ENCODE data around the gene DNA2.
"Not testable (repeated sequence)": the region's sequence is repeated elsewhere in the genome, so short reads cannot be mapped to it uniquely, and the experiment has no call there.

The DNA2 gene, protein sequence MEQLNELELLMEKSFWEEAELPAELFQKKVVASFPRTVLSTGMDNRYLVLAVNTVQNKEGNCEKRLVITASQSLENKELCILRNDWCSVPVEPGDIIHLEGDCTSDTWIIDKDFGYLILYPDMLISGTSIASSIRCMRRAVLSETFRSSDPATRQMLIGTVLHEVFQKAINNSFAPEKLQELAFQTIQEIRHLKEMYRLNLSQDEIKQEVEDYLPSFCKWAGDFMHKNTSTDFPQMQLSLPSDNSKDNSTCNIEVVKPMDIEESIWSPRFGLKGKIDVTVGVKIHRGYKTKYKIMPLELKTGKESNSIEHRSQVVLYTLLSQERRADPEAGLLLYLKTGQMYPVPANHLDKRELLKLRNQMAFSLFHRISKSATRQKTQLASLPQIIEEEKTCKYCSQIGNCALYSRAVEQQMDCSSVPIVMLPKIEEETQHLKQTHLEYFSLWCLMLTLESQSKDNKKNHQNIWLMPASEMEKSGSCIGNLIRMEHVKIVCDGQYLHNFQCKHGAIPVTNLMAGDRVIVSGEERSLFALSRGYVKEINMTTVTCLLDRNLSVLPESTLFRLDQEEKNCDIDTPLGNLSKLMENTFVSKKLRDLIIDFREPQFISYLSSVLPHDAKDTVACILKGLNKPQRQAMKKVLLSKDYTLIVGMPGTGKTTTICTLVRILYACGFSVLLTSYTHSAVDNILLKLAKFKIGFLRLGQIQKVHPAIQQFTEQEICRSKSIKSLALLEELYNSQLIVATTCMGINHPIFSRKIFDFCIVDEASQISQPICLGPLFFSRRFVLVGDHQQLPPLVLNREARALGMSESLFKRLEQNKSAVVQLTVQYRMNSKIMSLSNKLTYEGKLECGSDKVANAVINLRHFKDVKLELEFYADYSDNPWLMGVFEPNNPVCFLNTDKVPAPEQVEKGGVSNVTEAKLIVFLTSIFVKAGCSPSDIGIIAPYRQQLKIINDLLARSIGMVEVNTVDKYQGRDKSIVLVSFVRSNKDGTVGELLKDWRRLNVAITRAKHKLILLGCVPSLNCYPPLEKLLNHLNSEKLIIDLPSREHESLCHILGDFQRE

DNA sequence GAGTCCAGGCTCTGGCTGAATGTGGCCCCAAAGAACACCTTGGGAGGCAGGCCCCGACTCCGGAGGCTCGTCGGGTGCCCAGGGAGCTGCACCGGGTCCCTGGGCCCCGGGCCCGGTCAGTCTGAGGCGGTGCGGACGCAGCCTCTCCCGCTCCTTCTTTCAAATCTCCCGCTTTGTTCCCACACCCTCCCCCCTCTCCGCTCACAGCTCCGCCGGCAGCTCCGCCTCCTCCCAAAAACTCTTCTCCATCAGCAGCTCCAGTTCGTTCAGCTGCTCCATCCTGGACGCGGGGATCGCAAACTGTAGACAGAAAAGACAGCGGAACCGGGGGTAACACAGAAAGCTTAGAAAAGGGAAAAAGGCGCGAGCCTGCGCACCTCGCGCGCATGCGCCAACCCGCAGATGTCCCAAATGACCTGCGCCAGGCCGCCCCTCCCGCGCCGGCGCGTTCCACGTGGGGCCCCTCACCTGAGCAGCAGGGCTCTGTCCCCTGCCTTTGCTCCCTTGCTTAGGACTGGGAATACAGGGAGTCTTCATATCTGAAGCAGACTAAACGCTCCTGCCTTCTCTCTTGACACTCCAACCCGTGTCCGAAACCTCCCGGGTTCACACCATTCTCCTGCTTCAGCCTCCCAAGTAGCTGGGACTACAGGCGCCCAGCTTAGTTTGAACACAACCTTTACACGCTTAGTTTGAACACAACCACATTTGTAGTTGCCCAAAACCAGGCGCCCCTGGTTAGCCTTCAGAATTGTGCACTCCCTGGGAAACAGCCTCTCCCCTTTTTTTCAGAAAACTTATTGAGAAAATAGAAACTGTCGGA is at the start of gene DNA2:
TSS of gene DNA2 (minus strand) at position 388 of the 823 bp plus-strand sequence. CDS start at position 279, 109 bp downstream.
- DNase-seq (ENCODE audit: low spot score) = peak; percentile 90

DNA sequence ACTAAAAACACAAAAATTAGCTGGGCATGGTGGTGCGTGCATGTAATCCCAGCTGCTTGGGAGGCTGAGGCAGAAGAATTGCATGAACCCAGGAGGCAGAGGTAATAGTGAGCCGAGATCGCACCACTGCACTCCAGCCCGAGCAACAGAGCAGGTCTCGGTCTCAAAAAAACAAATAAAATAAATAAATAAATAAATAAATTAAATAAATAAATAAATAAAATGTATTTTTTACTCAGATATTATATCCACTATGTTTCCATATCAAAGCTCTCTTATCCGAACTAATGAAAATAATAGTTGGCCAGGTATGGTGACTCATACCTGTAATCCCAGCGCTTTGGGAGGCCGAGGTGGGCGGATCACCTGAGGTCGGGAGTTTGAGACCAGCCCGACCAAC is 46.8 kb upstream of the DNA2 start:
- DNase-seq (ENCODE audit: low spot score) = not testable (repeated sequence)

DNA sequence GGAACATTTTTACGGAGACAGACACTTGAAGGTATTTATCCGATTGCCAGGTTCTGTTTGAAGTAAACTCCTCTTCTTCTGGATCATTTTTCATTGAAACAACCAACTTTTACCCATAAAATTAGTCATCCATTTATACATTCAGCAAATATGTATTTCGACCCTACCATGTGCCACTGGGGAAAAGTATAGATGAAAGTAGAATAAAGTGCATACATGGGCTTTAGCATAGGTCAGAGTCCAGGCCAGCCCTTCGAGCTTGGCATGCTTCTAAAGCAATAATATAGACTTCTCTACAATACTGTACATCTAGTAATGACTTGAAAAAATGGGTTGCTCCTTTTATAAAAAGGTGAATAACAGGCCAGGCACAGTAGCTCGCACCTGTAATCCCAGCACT is 45.4 kb upstream of the DNA2 start:
- DNase-seq (ENCODE audit: low spot score) = no peak

DNA sequence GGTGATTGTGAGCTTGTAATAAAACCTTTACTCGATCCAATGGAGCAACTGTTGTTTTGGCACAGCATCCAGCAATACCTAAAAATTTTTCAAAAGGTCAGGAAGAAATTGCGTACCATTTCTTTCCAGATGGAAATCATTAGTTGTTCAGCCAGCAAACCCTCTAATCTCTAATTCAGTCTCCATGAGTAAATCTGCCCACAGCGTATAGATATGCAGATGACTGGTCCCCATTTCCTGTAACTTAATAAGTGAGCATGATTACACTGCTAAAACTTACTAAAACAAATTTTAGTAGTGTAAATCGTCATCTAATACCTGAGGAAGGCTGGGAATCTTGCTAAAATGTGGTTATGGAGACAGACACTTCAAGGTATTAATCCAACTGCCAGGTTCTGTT is 45.0 kb upstream of the DNA2 start:
- DNase-seq (ENCODE audit: low spot score) = no peak

DNA sequence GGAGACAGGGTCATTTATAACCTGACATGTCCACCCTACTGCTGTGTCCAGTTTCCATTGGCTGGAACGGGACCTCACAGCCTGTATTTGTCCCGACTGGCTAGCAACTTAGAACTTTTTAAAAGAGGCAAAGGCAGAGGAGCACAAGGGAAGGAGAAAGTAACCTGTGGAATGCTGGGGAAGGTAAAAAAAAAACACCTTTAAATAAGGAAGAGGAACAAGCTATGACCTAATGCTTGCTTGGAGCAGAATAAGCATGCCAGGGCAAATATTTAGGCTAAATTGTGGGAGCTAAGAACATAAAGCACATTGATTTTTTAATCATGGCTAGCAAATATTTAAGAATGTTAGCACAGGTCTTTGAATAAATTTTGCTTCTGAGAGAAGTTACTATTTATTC is 44.4 kb upstream of the DNA2 start:
- DNase-seq (ENCODE audit: low spot score) = not testable (repeated sequence)

DNA sequence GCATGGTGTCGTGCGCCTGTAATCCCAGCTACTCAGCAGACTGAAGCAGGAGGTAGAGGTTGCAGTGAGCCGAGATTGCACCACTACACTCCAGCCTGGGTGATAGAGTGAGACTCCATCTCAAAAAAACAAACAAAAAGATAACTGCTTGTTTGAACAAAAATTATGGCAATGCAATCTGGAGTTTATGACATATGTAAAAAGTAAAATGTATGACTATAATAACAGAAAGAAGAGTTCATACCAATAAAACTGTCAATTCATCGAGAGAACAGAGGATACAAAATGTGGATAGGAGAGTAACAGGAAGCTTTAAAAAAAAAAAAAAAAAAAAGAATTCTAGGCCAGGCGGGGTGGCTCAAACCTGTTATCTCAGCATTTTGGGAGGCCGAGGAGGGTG is 36.3 kb upstream of the DNA2 start:
- DNase-seq (ENCODE audit: low spot score) = no peak

DNA sequence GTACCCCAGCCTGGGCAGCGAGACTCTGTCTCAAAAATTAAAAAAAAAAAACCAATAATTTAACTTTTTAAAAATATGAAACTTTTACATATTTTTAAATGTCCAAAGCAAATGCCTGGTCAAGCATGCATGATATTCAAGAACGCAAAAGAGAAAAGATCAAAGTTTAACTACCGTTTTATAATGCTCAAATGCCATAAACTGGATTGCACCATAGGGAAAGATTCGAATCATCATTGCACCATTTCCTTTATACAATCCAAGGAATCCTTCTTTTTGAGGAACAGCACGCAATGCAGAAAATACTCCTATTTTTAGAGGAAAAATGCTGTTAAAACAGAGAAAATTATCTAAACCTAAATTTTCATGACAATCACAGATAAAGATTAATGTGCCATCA is 34.6 kb upstream of the DNA2 start:
- no peak for DNase-seq (ENCODE audit: low spot score)

DNA sequence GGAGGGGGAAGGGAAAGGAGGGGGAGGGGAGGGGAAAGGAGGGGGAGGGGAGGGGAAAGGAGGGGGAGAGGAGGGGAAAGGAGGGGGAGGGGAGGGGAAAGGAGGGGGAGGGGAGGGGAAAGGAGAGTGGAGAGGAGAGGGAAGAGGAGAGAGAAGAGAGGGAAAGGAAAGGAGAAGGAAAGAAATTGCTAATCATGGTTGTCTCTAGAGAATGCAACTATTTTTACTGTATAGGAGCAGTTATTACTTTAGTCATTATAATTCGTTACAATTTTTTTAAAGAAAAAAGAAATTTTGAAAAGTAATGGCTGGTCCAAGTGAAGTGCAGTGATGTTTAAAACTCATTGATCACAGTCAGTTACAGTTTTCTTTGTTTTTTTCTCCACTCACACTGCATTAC is 31.1 kb upstream of the DNA2 start:
- no peak for DNase-seq (ENCODE audit: low spot score)

DNA sequence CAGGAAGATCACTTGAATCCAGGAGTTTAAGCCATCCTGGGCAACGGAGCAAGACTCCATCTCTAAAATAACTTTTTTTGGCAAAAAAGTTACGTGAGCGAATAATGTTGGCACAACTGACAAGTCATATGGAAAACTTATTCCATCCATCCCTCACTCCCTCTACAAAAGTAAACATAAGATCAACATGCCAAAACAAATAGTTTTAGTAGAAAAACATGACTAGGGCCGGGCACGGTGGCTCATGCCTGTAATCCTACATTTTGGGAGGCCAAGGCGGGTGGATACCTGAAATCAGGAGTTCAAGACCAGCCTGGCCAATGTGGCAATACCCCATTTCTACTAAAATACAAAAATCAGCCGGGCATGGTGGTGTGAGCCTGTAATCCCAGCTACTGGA is 29.9 kb upstream of the DNA2 start:
- DNase-seq (ENCODE audit: low spot score) = no peak

DNA sequence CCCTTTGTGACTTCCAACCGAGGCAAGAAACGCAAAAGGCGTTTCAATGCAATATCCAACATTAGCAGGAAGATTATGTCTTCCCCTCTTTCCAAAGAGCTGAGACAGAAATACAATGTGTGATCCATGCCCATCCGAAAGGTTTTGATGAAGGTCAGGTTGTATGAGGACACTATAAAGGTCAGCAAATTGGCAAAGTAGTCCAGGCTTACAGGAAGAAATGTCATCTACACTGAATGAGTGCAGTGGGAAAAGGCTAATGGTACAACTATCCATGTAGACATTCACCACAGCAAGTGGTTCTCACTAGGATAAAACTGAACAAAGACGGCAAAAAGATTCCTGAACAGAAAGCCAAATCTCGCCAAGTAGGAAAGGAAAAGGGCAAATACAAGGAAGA is 27.8 kb upstream of the DNA2 start:
- DNase-seq (ENCODE audit: low spot score) = no peak

DNA sequence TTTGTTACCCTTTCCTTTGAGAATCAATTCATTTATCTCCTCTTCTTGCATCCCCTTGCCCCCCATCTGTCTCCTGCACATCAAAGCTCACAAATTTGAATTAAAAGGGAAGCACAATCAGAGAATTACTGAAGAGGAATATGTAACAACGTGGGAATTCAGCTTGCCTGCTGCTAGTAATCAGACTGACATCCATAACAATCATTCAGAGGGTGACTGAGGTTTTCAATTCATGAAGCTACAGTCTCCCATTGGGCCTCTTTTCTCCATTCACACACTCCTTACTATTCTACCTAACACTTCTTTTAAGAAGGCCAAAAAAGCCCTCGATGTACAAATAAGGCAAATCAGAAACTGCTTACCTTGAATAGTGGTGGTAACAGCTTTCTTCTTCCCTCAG is 24.3 kb upstream of the DNA2 start:
- DNase-seq (ENCODE audit: low spot score) = no peak

DNA sequence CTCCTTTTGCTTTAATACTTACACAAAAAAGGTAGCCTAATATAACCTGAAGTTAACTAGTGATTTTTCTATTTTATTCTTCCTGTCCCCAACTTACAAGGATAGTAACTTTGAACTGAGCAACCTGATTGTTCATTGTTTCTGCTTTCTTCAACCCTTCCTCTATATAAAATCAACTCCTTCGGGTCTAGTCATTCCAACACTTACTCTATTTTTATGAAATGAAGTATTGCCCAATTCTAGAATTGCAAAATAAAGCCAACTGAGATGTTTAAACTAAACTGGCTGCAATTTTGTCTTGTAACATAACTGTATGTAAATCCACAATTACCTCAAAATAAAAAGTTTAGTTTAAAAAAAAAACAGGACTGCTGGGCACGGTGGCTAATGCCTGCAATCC is 20.3 kb upstream of the DNA2 start:
- no peak for DNase-seq (ENCODE audit: low spot score)

DNA sequence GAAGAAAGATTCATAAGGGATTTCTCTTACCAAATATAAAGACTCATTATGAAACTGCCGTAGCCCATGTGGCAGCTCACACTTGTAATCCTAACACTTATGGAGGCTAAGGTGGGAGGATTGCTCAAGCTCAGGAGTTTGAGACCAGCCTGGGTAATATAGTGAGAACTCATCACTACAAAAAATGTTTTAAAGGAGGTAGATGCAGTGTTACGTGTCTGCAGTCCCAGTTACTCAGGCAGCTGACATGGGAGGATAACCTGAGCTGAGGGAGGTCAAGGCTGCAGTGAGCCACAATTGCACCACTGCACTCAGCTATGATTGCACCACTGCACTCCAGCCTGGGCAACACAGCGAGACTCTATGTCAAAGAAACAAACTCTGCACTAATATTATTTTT is 18.1 kb upstream of the DNA2 start:
- no peak for DNase-seq (ENCODE audit: low spot score)

DNA sequence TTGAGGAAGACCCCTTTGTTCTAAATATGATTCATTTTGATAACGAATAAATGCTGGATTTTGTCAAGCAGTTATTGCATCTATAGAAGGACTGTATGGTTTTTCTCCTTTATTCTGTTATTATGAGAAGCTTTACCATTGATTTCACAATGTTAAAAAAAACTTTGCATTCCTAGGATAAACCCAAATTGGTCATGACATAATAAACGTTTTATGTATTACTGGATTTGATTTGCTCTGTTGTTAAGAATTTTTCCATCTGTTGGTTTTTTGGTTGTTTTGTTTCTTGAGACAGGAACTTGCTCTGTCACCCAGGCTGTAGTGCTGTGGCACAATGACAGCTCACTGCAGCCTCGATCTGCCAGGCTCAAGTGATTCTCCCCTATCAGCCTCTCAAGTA is 2.2 kb upstream of the DNA2 start:
- no peak for DNase-seq (ENCODE audit: low spot score)

DNA sequence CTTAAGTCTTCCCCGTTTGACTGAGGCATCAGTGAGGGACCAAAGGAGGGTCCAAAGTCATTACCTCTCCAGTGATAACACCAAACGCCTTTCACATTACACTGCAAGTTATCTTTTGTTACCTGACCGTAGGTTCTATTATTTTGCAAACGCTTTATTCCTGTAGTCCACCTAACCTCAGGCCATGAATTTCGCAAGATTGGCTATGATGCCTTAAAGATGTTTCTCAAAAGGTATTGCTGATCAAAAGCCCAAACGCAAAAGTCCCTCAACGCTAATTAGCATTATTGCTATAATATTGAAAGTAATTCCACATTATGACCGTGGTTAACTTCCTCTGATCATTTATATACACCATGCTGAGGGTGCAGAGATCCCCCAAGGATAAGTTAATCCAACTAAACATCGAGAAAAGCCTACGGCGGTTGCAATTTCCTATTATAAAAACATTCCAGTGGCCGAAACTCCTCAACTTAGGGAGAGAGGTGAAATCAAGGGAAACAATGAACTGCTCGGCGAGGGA is 649 bp downstream of the DNA2 start:
- DNase-seq (ENCODE audit: low spot score) = no peak

DNA sequence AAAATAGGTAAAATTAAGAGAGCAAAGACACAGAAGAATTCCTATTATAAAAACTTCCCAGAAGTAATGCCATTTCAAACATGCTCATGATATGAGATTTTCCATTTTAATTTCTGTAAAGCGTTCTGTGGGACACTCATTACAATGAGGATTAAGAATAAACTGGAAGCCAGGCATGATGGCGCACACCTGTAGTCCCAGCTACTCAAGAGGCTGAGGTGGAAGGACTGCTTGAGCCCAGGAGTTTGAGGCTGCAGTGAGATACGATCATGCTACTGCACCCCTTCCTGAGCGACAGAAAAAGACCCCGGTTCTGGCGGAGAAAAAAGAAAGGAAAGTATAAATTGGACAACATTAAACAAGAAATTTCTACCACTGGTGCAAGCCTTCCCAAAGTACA is 1.5 kb downstream of the DNA2 start:
- DNase-seq (ENCODE audit: low spot score) = no peak

DNA sequence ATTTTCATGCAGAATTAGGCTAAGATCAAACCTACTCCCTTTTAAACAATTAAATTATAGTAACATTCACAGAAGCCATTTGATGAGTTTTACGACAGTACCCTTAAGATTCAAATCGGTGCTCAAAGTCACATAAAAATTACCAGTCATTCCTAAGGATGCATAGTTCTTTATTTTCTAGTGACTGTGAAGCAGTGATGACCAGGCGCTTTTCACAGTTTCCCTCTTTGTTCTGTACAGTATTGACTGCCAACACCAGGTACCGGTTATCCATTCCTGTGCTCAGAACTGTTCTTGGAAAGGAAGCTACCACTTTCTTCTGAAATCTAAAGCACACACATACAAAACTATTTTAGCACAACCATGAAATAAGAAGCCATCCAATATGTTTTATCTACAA is 1.9 kb downstream of the DNA2 start:
- DNase-seq (ENCODE audit: low spot score) = no peak

DNA sequence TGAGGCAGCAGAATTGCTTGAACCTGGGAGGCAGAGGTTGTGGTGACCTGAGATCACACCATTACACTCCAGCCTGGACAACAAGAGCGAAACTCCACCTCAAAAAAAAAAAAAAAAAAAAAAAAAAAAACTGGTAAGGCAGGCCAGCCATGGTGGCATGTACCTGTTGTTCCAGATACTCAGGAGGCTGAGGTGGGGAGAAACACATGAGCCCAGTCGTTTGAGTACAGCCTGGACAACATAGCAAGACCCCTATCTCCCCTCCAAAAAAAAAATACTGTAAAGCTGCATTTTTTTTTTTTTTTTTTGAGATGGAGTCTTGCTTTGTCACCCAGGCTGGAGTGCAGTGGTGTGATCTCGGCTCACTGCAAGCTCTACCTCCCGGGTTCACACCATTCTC is 7.0 kb downstream of the DNA2 start:
- not testable (repeated sequence) for DNase-seq (ENCODE audit: low spot score)

DNA sequence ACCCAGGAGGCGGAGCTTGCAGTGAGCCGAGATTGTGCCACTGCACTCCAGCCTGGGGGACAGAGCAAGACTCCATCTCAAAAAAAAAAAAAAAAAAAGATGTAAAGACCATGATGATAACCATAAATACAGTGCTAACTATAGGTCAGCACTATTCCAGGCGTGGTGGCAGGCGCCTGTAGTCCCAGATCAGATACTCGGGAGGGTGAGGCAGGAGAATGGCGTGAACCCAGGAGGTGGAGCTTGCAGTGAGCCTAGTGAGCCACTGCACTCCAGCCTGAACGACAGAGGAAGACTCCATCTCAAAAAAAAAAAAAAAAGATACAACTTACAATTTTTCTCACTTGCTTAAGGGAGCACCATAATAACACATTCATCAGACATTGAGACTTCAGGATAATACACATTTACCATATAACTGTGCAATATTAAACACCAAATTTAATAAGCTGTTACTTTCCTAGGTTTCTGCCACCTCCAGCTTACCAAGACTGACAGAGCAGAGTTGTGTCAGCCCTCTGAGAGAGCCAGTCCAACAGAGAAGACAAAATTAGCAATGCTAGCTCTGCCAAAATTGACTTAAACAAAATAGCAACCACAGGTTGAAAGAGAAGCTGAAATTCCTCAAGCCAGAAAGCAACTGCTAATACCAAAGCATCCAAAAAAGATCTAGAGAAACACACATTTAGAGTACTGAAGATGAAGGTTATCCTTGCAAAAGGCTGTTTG is 8.2 kb downstream of the DNA2 start:
- DNase-seq (ENCODE audit: low spot score) = no peak

DNA sequence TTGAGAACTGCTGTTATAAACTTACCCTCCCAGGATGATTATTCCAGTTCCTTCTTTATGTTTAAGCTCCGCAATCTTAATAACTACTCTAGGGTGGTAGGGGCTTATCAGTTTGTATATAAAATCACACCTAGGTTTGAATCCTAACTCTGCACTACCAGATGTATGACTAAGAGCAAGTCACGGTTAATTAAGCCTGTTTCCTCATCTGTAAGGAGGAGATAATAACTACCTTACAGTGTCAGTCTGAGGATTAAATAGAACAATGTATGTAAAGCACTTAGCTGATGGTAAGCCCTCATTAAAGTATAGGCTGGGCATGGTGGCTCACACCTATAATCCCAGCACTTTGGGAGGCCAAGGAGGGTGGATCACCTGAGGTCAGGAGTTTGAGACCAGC is 9.2 kb downstream of the DNA2 start:
- no peak for DNase-seq (ENCODE audit: low spot score)

DNA sequence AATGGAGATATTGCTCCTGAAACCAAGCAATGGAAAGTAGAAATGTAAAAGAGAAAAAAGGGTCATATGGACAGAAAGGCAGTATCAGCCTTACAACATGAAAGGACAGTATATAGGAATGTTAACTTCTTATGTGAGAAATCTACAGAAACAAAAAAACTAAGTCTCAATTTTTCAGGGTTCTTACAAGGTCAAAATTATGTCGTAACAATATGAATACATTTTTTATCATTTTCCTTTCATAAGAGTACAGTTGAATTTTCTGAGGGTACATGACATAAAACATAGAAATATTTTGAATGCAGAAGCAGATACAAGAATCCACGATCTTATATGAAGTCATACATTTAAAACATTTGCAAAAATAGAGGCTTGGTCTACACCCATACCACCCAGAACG is 10.7 kb downstream of the DNA2 start:
- no peak for DNase-seq (ENCODE audit: low spot score)
